Fibroblast of skin of back (primary cell): ENCODE data around the gene ZNF592.

Experiments
- DNase-seq: peaks from one replicate; pipeline ENCODE4 v3.0.0-alpha.2; 2013

ZNF592 gene

GRCh38 chr15:84811828-84812227 lies 63.4 kb downstream of the ZNF592 start:
- no peak for DNase-seq

GRCh38 chr15:84812842-84813241 lies 64.5 kb downstream of the ZNF592 start:
- no peak for DNase-seq

- DNase-seq = no peak
Measured at GRCh38 chr15:84813435-84813834, 65.0 kb downstream of the ZNF592 start.

- DNase-seq = no peak
Measured at GRCh38 chr15:84813931-84814330, 65.5 kb downstream of the ZNF592 start.

- DNase-seq = no peak
Measured at GRCh38 chr15:84814916-84815315, 66.5 kb downstream of the ZNF592 start.

- no peak for DNase-seq
Measured at GRCh38 chr15:84816694-84817465, 68.5 kb downstream of the ZNF592 start, which contains the start of gene ALPK3. TSS of gene ALPK3 (plus strand) at chr15:84817356. CDS start at chr15:84817453, 97 bp downstream.

GRCh38 chr15:84817466-84818081 lies 69.2 kb downstream of the ZNF592 start:
- no peak for DNase-seq

GRCh38 chr15:84818261-84819131 lies 70.1 kb downstream of the ZNF592 start:
- peak; percentile 24 for DNase-seq

GRCh38 chr15:84819291-84819768 lies 70.9 kb downstream of the ZNF592 start:
- DNase-seq = no peak

GRCh38 chr15:84819791-84820190 lies 71.4 kb downstream of the ZNF592 start:
- DNase-seq = no peak

GRCh38 chr15:84821501-84822021 lies 73.2 kb downstream of the ZNF592 start:
- no peak for DNase-seq

GRCh38 chr15:84822653-84823281 lies 74.4 kb downstream of the ZNF592 start:
- DNase-seq = no peak

GRCh38 chr15:84823282-84823878 lies 75.0 kb downstream of the ZNF592 start:
- DNase-seq = no peak

GRCh38 chr15:84824260-84825007 lies 76.0 kb downstream of the ZNF592 start:
- no peak for DNase-seq

GRCh38 chr15:84826369-84826823 lies 78.0 kb downstream of the ZNF592 start:
- no peak for DNase-seq

- DNase-seq = no peak
Measured at GRCh38 chr15:84827246-84827645, 78.9 kb downstream of the ZNF592 start.

- no peak for DNase-seq
Measured at GRCh38 chr15:84828086-84828908, 79.9 kb downstream of the ZNF592 start.

GRCh38 chr15:84829428-84829827 lies 81.0 kb downstream of the ZNF592 start:
- DNase-seq = no peak

- DNase-seq = no peak
Measured at GRCh38 chr15:84830036-84830435, 81.6 kb downstream of the ZNF592 start.

GRCh38 chr15:84831028-84831427 lies 82.6 kb downstream of the ZNF592 start:
- no peak for DNase-seq
